WERI-Rb-1 (cell line): Measurements from ENCODE around the gene SH3RF2.

ENCODE experiments used
- DNase-seq: peaks from one replicate; pipeline ENCODE4 v3.0.0-alpha.2; 2020
- H3K27ac ChIP-seq: fragments of 250-450 bp; sonication (Bioruptor Pico); 2 replicates; pipeline ENCODE4 v1.5.1; 2020; ENCODE audit warnings: mild to moderate bottlenecking, moderate library complexity
- H3K27me3 ChIP-seq: fragments of 250-450 bp; sonication (Bioruptor Pico); 2 replicates; pipeline ENCODE4 v1.5.1; 2021; ENCODE audit warnings: mild to moderate bottlenecking, low read depth, moderate library complexity; ENCODE audit not compliant: insufficient read depth, severe bottlenecking
- H3K36me3 ChIP-seq: fragments of 250-450 bp; sonication (Bioruptor Pico); 2 replicates; pipeline ENCODE4 v1.5.1; 2020; ENCODE audit warnings: mild to moderate bottlenecking, moderate library complexity
- H3K4me3 ChIP-seq: 2 replicates; pipeline ENCODE4 v1.5.1; 2011; ENCODE audit warnings: low read depth, mild to moderate bottlenecking, control low read depth, low read length
- H3K9me3 ChIP-seq: fragments of 250-450 bp; sonication (Bioruptor Pico); 2 replicates; pipeline ENCODE4 v1.5.1; 2021; ENCODE audit warnings: mild to moderate bottlenecking, moderate library complexity; ENCODE audit not compliant: severe bottlenecking
- TF ChIP-seq, protein P1 (sequence below): IDR thresholded peaks from 2 replicates; pipeline ENCODE4 v1.5.1; 2011; ENCODE audit warnings: low read depth, mild to moderate bottlenecking, control low read depth, inconsistent platforms, low read length

Gene SH3RF2

GRCh38 chr5:145902421-145902820 is 34.0 kb upstream of the SH3RF2 start:
- no peaks in the 10 kb centered on the region for H3K36me3 ChIP-seq
- no peak overlapping the region for H3K27ac ChIP-seq
- H3K27me3 ChIP-seq: no peaks in the 10 kb centered on the region
- TF ChIP-seq, protein P1, sequence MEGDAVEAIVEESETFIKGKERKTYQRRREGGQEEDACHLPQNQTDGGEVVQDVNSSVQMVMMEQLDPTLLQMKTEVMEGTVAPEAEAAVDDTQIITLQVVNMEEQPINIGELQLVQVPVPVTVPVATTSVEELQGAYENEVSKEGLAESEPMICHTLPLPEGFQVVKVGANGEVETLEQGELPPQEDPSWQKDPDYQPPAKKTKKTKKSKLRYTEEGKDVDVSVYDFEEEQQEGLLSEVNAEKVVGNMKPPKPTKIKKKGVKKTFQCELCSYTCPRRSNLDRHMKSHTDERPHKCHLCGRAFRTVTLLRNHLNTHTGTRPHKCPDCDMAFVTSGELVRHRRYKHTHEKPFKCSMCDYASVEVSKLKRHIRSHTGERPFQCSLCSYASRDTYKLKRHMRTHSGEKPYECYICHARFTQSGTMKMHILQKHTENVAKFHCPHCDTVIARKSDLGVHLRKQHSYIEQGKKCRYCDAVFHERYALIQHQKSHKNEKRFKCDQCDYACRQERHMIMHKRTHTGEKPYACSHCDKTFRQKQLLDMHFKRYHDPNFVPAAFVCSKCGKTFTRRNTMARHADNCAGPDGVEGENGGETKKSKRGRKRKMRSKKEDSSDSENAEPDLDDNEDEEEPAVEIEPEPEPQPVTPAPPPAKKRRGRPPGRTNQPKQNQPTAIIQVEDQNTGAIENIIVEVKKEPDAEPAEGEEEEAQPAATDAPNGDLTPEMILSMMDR: no peak
- no peaks in the 10 kb centered on the region for H3K9me3 ChIP-seq
- no peak for DNase-seq
- no peak overlapping the region for H3K4me3 ChIP-seq

DNA sequence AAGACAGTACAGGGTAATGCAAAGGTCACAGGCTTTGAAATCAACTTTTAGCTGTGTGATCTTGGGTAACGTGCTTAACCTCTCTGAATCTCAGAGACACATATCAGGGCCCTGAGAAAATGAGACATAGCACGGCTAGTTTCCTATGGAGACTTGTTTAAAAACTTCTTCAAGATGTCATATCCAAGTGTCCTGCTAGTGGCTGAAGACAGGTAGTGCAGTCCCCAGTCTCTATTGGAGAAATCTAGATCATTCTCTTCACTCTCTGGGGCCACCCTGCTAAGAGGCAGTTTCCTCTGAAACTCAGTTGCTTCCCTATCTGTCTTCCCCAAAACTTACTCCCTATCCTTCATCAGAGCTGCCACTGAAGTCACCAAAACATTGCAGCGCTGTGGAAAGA is 33.3 kb upstream of the SH3RF2 start:
- no peak for DNase-seq
- no peaks in the 10 kb centered on the region for H3K36me3 ChIP-seq
- H3K4me3 ChIP-seq: no peak overlapping the region
- no peaks in the 10 kb centered on the region for H3K27me3 ChIP-seq
- TF ChIP-seq, protein P1: no peak
- H3K27ac ChIP-seq: no peak overlapping the region
- H3K9me3 ChIP-seq: no peaks in the 10 kb centered on the region

DNA sequence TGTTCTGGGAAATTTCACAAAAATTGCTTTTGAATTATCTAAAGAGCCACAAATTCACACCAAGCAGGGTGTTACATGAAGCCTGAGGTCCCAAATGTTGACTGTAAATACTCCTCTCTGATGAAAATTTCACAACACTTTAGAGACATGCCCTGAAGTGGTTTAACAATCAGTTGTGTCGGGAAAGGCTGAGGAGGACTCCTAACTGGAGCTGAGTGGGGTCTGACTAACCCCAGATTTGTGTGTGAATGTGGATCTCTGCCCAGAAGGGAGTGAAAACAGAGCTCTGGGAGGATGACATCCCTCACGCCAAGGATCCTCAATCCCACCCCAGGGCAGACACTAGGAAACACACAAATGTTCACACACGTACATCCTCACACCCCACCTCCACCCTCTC is 32.5 kb upstream of the SH3RF2 start:
- Histone ChIP-seq H3K4me3 (no peak overlapping the region), H3K36me3 (no peaks in the 10 kb centered on the region), H3K27me3 (no peaks in the 10 kb centered on the region), H3K9me3 (no peaks in the 10 kb centered on the region), H3K27ac (no peak overlapping the region)
- no peak for DNase-seq
- TF ChIP-seq, protein P1: no peak

GRCh38 chr5:145904743-145905142 is 31.6 kb upstream of the SH3RF2 start:
- Histone ChIP-seq H3K27me3 (no peaks in the 10 kb centered on the region), H3K27ac (no peak overlapping the region), H3K36me3 (no peaks in the 10 kb centered on the region), H3K9me3 (no peaks in the 10 kb centered on the region), H3K4me3 (no peak overlapping the region)
- no peak for DNase-seq
- TF ChIP-seq, protein P1: no peak

DNA sequence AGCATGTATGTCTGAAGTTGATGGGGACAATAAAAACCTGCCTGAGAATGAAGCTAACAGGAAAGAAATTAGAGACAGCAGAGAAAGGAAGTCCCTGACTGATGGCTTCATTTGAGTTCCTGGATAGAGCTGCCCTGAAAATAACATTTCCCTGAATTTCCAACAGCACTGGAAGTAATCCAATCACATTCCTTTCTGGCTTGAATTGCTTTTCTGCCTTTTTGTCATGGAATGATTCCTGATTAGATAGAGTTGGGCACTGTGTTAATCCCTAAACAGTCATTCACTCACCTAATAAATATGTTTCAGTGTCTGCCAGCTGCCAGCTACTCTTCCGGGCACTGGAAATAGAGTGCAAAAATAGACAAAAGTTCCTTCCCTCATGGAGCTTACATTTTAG is 30.0 kb upstream of the SH3RF2 start:
- DNase-seq: no peak
- TF ChIP-seq, protein P1: no peak
- no peaks in the 10 kb centered on the region for H3K27me3 ChIP-seq

GRCh38 chr5:145908206-145908960 is 28.0 kb upstream of the SH3RF2 start:
- Histone ChIP-seq H3K9me3 (no peaks in the 10 kb centered on the region), H3K27ac (no peak overlapping the region), H3K27me3 (no peaks in the 10 kb centered on the region), H3K36me3 (no peaks in the 10 kb centered on the region), H3K4me3 (no peak overlapping the region)
- TF ChIP-seq, protein P1: peak; percentile 33; the same call in 1 of the 2 replicates
- no peak for DNase-seq

More for the DNA sequence above, 30.0 kb upstream of the SH3RF2 start:
- no peaks in the 10 kb centered on the region for H3K36me3 ChIP-seq
- H3K27ac ChIP-seq: no peak overlapping the region
- H3K4me3 ChIP-seq: no peak overlapping the region
- no peaks in the 10 kb centered on the region for H3K9me3 ChIP-seq
